HG02610 (cell line): ENCODE data around the gene PFDN2.
"Not testable (repeated sequence)": the region's sequence is repeated elsewhere in the genome, so short reads cannot be mapped to it uniquely, and the experiment has no call there.

ENCODE experiments used
- ATAC-seq: cut with Tn5 transposase; IDR thresholded peaks from one replicate; pipeline ENCODE4 v1.9.1; 2021; ENCODE audit warnings: mild to moderate bottlenecking, moderate library complexity; ENCODE audit not compliant: unreplicated experiment

Gene PFDN2

GRCh38 chr1:161082996-161083747, 34.7 kb downstream of the PFDN2 start:
- no peak for ATAC-seq

- ATAC-seq: no peak
Measured at GRCh38 chr1:161082483-161082882, 35.4 kb downstream of the PFDN2 start.

GRCh38 chr1:161081519-161081918, 36.3 kb downstream of the PFDN2 start:
- no peak for ATAC-seq

GRCh38 chr1:161080441-161081405, 37.1 kb downstream of the PFDN2 start:
- no peak for ATAC-seq

- ATAC-seq: no peak
Measured at GRCh38 chr1:161079436-161080110, 38.3 kb downstream of the PFDN2 start.

- no peak for ATAC-seq
Measured at GRCh38 chr1:161077426-161077825, 40.4 kb downstream of the PFDN2 start.

GRCh38 chr1:161076410-161076809, 41.4 kb downstream of the PFDN2 start:
- no peak for ATAC-seq

GRCh38 chr1:161074676-161075368, 43.0 kb downstream of the PFDN2 start:
- ATAC-seq: no peak

GRCh38 chr1:161073474-161074121, 44.2 kb downstream of the PFDN2 start:
- ATAC-seq: no peak

GRCh38 chr1:161072751-161073449, 44.9 kb downstream of the PFDN2 start:
- ATAC-seq: no peak

GRCh38 chr1:161071886-161072371, 45.9 kb downstream of the PFDN2 start:
- no peak for ATAC-seq

GRCh38 chr1:161070761-161071160, 47.1 kb downstream of the PFDN2 start:
- no peak for ATAC-seq

GRCh38 chr1:161069731-161070270, 48.0 kb downstream of the PFDN2 start, which contains the start of gene ARHGAP30:
Gene ARHGAP30, minus strand, starts transcription at chr1:161069891. Its CDS starts 267 bp downstream, at chr1:161069624.
- ATAC-seq: peak; percentile 90

- no peak for ATAC-seq
Measured at GRCh38 chr1:161069241-161069640, 48.6 kb downstream of the PFDN2 start.

- ATAC-seq: peak; percentile 63
Measured at GRCh38 chr1:161068306-161069234, 49.3 kb downstream of the PFDN2 start.

- ATAC-seq: no peak
Measured at GRCh38 chr1:161066694-161067093, 51.1 kb downstream of the PFDN2 start.

GRCh38 chr1:161065681-161066080, 52.2 kb downstream of the PFDN2 start:
- ATAC-seq: not testable (repeated sequence)

GRCh38 chr1:161063936-161064335, 53.9 kb downstream of the PFDN2 start:
- ATAC-seq: not testable (repeated sequence)
